PC-9 (cell line): ENCODE results near the gene PARN. TPM values are rescaled to one million over a fixed set of nuclear protein-coding genes. Genes with fewer than 3 reads are reported as not detected.

Experiments used
- BruUV-seq: library from RNA; stranded (reverse); fragments of 400-500 nt; replicated peaks from 2 replicates; lab custom pipeline; 2021; lab: Mats Ljungman, UMichigan
- CTCF ChIA-PET: fragments of 300-600 bp; sonication (Branson Sonifier 250); formaldehyde crosslinking; loops from one replicate; lab custom pipeline; 2022; ENCODE audit warnings: antibody characterized with exemption; lab: Charles Lee
- POLR2A ChIA-PET: fragments of 300-600 bp; sonication (Branson Sonifier 250); formaldehyde crosslinking; loops from one replicate; lab custom pipeline; 2022; ENCODE audit warnings: antibody characterized with exemption; ENCODE audit not compliant: unreplicated experiment; lab: Charles Lee
- DNase-seq, 2 experiments: peaks; one replicate each; pipeline versions ENCODE4 v3.0.0 to v3.0.0-alpha.2; 2015 to 2022; ENCODE audit warnings: mixed read lengths in 1 of 2
- H2AFZ ChIP-seq: fragments of 200-600 bp; sonication (generic); 2 replicates; pipeline ENCODE4 v1.8.1; 2017; ENCODE audit warnings: antibody characterized with exemption
- H3F3A ChIP-seq: fragments of 200-600 bp; sonication (generic); 2 replicates; pipeline ENCODE4 v1.8.1; 2017; ENCODE audit warnings: antibody characterized with exemption, mild to moderate bottlenecking, low read depth; ENCODE audit not compliant: insufficient read depth
- H3K27ac ChIP-seq: fragments of 200-600 bp; sonication (generic); 2 replicates; pipeline ENCODE4 v1.6.1; 2016; ENCODE audit warnings: mixed run types
- H3K27me3 ChIP-seq: fragments of 200-600 bp; sonication (generic); 2 replicates; pipeline ENCODE4 v1.6.1; 2016; ENCODE audit warnings: low read depth, mixed run types; ENCODE audit not compliant: insufficient read depth
- H3K36me3 ChIP-seq: fragments of 200-600 bp; sonication (generic); 2 replicates; pipeline ENCODE4 v1.6.1; 2016; ENCODE audit warnings: low read depth, mixed run types
- H3K4me1 ChIP-seq: fragments of 200-600 bp; sonication (generic); replicated peaks from 2 replicates; pipeline ENCODE4 v1.6.1; 2016; ENCODE audit warnings: mixed run types; ENCODE audit not compliant: insufficient read depth
- H3K4me2 ChIP-seq: fragments of 200-600 bp; sonication (generic); 2 replicates; pipeline ENCODE4 v1.6.1; 2017; ENCODE audit warnings: mixed run types
- H3K4me3 ChIP-seq: fragments of 200-600 bp; sonication (generic); 2 replicates; pipeline ENCODE4 v1.6.1; 2016; ENCODE audit warnings: mixed run types
- H3K79me2 ChIP-seq: fragments of 200-600 bp; sonication (generic); 2 replicates; pipeline ENCODE4 v1.6.1; 2017; ENCODE audit warnings: low read depth, mixed run types
- H3K9me2 ChIP-seq: fragments of 200-600 bp; sonication (generic); 2 replicates; pipeline ENCODE4 v1.8.1; 2017; ENCODE audit warnings: mild to moderate bottlenecking; ENCODE audit not compliant: insufficient read depth
- H3K9me3 ChIP-seq: fragments of 200-600 bp; sonication (generic); 2 replicates; pipeline ENCODE4 v1.8.1; 2016; ENCODE audit warnings: low read depth; ENCODE audit not compliant: insufficient read depth
- H4K20me1 ChIP-seq: fragments of 200-600 bp; sonication (generic); 2 replicates; pipeline ENCODE4 v1.8.1; 2017; ENCODE audit not compliant: insufficient read depth
- EZH2 ChIP-seq: fragments of 200-600 bp; sonication (generic); IDR thresholded peaks from 2 replicates; pipeline ENCODE4 v1.8.0; 2017; ENCODE audit warnings: antibody characterized with exemption, low read depth
- intact Hi-C: fragments of 100-400 bp; cut with micrococcal nuclease; formaldehyde crosslinking; loops from one replicate; pipeline ENCODE4 v1.10.0; 2022; ENCODE audit not compliant: unreplicated experiment
- total RNA-seq: library from RNA; stranded (reverse); gene quantifications from 2 replicates; pipeline ENCODE4 v1.2.3, GENCODE V29; 2021
- TF ChIP-seq, protein P1 (sequence below): fragments of 200-600 bp; sonication (generic); conservative IDR thresholded peaks from 2 replicates; pipeline ENCODE4 v1.6.1; 2017; ENCODE audit warnings: mixed run types, antibody characterized with exemption, mild to moderate bottlenecking, moderate library complexity

PARN gene
- total RNA-seq, 1 experiment from 2014 or later, result 53.0 TPM

DNA sequence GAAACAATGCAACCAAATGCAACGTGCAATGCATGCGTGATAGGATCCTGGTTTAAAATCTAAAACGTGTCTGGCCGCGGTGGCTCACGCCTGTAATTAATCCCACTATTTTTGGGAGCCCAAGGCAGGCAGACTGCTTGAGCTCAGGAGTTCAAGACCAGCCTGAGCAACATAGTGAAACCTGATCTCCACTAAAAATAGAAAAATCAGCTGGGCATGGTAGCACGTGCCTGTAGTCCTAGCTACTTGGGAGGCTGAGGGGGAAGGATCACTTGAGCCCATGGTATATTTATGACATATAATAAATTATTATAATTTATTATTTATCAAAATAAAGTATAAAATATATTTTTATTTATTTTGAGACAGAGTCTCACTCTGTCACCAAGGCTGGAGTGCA, 241.8 kb downstream of the PARN start:
- ChIA-PET CTCF (interaction anchor here (0.6 kb wide), 1 partner anchor 22 kb away, joined by 3 read pairs; no protein-coding TSS in a partner anchor), POLR2A (no interaction called here)
- intact Hi-C loops, result no loop called here
- Histone ChIP-seq H3F3A (peaks cover 19% of the 10 kb centered on the region), H3K79me2 (no peaks in the 10 kb centered on the region), H4K20me1 (no peaks in the 10 kb centered on the region), H3K4me2 (no peak overlapping the region), H3K4me1 (peaks cover 29% of the 10 kb centered on the region), H3K4me3 (no peak overlapping the region), H3K27me3 (no peaks in the 10 kb centered on the region), H3K9me2 (no peaks in the 10 kb centered on the region), H2AFZ (no peak overlapping the region), H3K27ac (no peak overlapping the region), H3K36me3 (no peaks in the 10 kb centered on the region), H3K9me3 (no peaks in the 10 kb centered on the region)
- BruUV-seq, result no TSS peak
- TF ChIP-seq, protein P1, sequence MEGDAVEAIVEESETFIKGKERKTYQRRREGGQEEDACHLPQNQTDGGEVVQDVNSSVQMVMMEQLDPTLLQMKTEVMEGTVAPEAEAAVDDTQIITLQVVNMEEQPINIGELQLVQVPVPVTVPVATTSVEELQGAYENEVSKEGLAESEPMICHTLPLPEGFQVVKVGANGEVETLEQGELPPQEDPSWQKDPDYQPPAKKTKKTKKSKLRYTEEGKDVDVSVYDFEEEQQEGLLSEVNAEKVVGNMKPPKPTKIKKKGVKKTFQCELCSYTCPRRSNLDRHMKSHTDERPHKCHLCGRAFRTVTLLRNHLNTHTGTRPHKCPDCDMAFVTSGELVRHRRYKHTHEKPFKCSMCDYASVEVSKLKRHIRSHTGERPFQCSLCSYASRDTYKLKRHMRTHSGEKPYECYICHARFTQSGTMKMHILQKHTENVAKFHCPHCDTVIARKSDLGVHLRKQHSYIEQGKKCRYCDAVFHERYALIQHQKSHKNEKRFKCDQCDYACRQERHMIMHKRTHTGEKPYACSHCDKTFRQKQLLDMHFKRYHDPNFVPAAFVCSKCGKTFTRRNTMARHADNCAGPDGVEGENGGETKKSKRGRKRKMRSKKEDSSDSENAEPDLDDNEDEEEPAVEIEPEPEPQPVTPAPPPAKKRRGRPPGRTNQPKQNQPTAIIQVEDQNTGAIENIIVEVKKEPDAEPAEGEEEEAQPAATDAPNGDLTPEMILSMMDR, result no peak
- no peak for TF ChIP-seq EZH2
- DNase-seq, result no peak

DNA sequence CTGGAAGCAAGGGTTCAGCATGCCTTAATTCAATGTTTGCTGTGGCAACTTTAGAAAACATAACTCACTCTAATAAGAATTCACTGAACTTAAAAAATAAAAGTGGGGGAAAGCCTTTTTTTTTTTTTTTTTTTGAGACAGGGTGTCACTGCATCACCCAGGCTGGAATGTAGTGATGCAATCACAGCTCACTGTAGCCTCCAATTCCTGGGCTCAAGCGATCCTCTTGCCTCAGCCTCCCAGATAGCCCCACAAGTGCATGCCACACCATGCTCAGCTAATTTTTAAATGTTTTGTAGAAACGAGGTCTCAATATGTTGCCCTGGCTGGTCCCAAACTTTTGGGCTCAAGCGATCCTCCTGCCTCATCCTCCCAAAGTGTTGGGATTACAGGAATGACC, 243.9 kb downstream of the PARN start:
- Histone ChIP-seq H3K27ac (0 out of 2 replicates have a peak overlapping the region, but pooled peaks have one; percentile 23), H3K27me3 (no peaks in the 10 kb centered on the region), H3K9me2 (no peaks in the 10 kb centered on the region), H3K4me1 (peaks cover 47% of the 10 kb centered on the region), H4K20me1 (no peaks in the 10 kb centered on the region), H3K9me3 (no peaks in the 10 kb centered on the region), H2AFZ (no peak overlapping the region), H3K4me3 (no peak overlapping the region), H3K36me3 (no peaks in the 10 kb centered on the region), H3F3A (peaks cover 34% of the 10 kb centered on the region), H3K4me2 (no peak overlapping the region), H3K79me2 (no peaks in the 10 kb centered on the region)
- intact Hi-C loops, result no loop called here
- no peak for TF ChIP-seq EZH2
- BruUV-seq, result no TSS peak
- ChIA-PET CTCF (no interaction called here), POLR2A (no interaction called here)
- DNase-seq, result no peak

Other genes with a start within 250 kb of the PARN start
- gene BFAR, start 2.7 kb upstream of the PARN start, total RNA-seq, result 94.8 and 97.9 TPM in 2 replicates
- gene PLA2G10, start 64.0 kb upstream of the PARN start, total RNA-seq, result 5.8 and 9.0 TPM in 2 replicates
- gene NPIPA3, start 73.2 kb upstream of the PARN start, total RNA-seq, result not detected in 2 replicates
- gene NPIPA2, start 112.3 kb upstream of the PARN start, total RNA-seq, result 2.6 and 3.0 TPM in 2 replicates
- gene NOMO1, start 203.5 kb upstream of the PARN start, total RNA-seq, result 119 and 129 TPM in 2 replicates